Upper lobe of left lung (tissue), 4 donors: Measurements from ENCODE around the gene EMC10.

Experiments
- CTCF ChIP-seq, 6 experiments: fragments of 450-650 bp in 4 of 6; fragments of 200-600 bp in 2 of 6; sonication (generic) in 2 of 6; IDR thresholded peaks; one replicate each; pipeline ENCODE4 v1.5.1; 2016 to 2019; ENCODE audit warnings: antibody characterized with exemption in 6 of 6
- POLR2A ChIP-seq, 4 donors: fragments of 450-650 bp; IDR thresholded peaks; one replicate each; pipeline ENCODE4 v1.5.1; 2016 to 2017; ENCODE audit warnings: antibody characterized with exemption in 4 of 4, mild to moderate bottlenecking in 2 of 4
- POLR2AphosphoS5 ChIP-seq, 2 donors: sonication (generic); formaldehyde crosslinking; IDR thresholded peaks; one replicate each; pipeline ENCODE4 v1.5.1; 2017; ENCODE audit warnings: antibody characterized with exemption in 2 of 2

- TF ChIP-seq POLR2A (IDR thresholded peaks at IDR 0.05) (no peak), POLR2AphosphoS5 (IDR thresholded peaks at IDR 0.05) (no peak), CTCF (IDR thresholded peaks at IDR 0.05) (no peak)
Measured at GRCh38 chr19:50435627-50436026, 40.7 kb upstream of the EMC10 start.
